HepG2 (cell line): ENCODE measurements around the gene STIP1. TPM values are rescaled to one million over a fixed set of nuclear protein-coding genes. Genes with fewer than 3 reads are reported as not detected.

Experiments
- GTF3A ChIP-seq: sonication (generic); formaldehyde crosslinking; conservative IDR thresholded peaks from 2 replicates; pipeline ENCODE4 v1.4.0; 2020; ENCODE audit warnings: mild to moderate bottlenecking, missing genetic modification reagents
- KAT7 ChIP-seq: IDR thresholded peaks from 2 replicates; pipeline ENCODE4 v1.6.1; 2018; ENCODE audit warnings: borderline replicate concordance, missing compliant biosample characterization
- RAD51 ChIP-seq: fragments of 450-650 bp; IDR thresholded peaks from 2 replicates; pipeline ENCODE4 v1.6.1; 2016; ENCODE audit warnings: borderline replicate concordance
- SP1 ChIP-seq, 2 experiments: fragments of 450-650 bp in 1 of 2; sonication (generic) in 1 of 2; formaldehyde crosslinking in 1 of 2; IDR thresholded peaks; 2 replicates each; pipeline versions ENCODE4 v1.4.0 to v1.6.1; 2016 to 2020; ENCODE audit warnings: missing genetic modification reagents in 1 of 2
- ZNF124 ChIP-seq: sonication (generic); formaldehyde crosslinking; IDR thresholded peaks from 2 replicates; pipeline ENCODE4 v1.4.0; 2020; ENCODE audit warnings: missing genetic modification reagents
- ZNF776 ChIP-seq: sonication (generic); formaldehyde crosslinking; IDR thresholded peaks from 2 replicates; pipeline ENCODE4 v1.4.0; 2020; ENCODE audit warnings: mild to moderate bottlenecking, missing genetic modification reagents
- ZNF777 ChIP-seq: sonication (generic); formaldehyde crosslinking; IDR thresholded peaks from 2 replicates; pipeline ENCODE4 v1.4.0; 2020; ENCODE audit warnings: missing genetic modification reagents
- polyA plus RNA-seq, 8 experiments: library from polyadenylated mRNA; depleted of rRNA in 3 of 8; stranded (reverse) in 7 of 8; unstranded in 1 of 8; fragments of >200 nt; fragmentation: Illumina TruSeq in 4 of 8; extraction: Trizol in 4 of 8; gene quantifications; 2 replicates each; pipeline versions ENCODE4 v1.2.1 to v1.2.3, GENCODE V29; 2011 to 2016; ENCODE audit warnings: low read depth in 4 of 8, missing spikeins in 1 of 8, mixed read lengths in 1 of 8; ENCODE audit not compliant: insufficient read depth in 1 of 8
- total RNA-seq, 5 experiments: library from RNA; depleted of rRNA; stranded (reverse); fragments of >200 nt; fragmentation: Illumina TruSeq; extraction: Trizol; gene quantifications; 2 replicates each; pipeline ENCODE4 v1.2.3, GENCODE V29; 2016; ENCODE audit warnings: low read depth in 1 of 5
- TF ChIP-seq, protein P1 (sequence below): sonication (generic); formaldehyde crosslinking; IDR thresholded peaks from 2 replicates; pipeline ENCODE4 v1.5.1; 2020; ENCODE audit warnings: mild to moderate bottlenecking, missing genetic modification reagents, borderline replicate concordance
- TF ChIP-seq, protein P2 (sequence below): fragments of 450-650 bp; IDR thresholded peaks from 2 replicates; pipeline ENCODE4 v1.6.1; 2016
- TF ChIP-seq, protein P3 (sequence below): sonication (generic); IDR thresholded peaks from 2 replicates; pipeline ENCODE4 v1.6.1; 2016; ENCODE audit warnings: low read depth, borderline replicate concordance
- TF ChIP-seq, protein P4 (sequence below): fragments of 450-650 bp; IDR thresholded peaks from 2 replicates; pipeline ENCODE4 v1.6.1; 2017; ENCODE audit warnings: mild to moderate bottlenecking

Gene STIP1
- total and polyA plus RNA-seq, 2 of the 13 experiments (the other 11 are each of a cell fraction or from before 2014, with no cell fraction given): 81.1 to 217 TPM

DNA sequence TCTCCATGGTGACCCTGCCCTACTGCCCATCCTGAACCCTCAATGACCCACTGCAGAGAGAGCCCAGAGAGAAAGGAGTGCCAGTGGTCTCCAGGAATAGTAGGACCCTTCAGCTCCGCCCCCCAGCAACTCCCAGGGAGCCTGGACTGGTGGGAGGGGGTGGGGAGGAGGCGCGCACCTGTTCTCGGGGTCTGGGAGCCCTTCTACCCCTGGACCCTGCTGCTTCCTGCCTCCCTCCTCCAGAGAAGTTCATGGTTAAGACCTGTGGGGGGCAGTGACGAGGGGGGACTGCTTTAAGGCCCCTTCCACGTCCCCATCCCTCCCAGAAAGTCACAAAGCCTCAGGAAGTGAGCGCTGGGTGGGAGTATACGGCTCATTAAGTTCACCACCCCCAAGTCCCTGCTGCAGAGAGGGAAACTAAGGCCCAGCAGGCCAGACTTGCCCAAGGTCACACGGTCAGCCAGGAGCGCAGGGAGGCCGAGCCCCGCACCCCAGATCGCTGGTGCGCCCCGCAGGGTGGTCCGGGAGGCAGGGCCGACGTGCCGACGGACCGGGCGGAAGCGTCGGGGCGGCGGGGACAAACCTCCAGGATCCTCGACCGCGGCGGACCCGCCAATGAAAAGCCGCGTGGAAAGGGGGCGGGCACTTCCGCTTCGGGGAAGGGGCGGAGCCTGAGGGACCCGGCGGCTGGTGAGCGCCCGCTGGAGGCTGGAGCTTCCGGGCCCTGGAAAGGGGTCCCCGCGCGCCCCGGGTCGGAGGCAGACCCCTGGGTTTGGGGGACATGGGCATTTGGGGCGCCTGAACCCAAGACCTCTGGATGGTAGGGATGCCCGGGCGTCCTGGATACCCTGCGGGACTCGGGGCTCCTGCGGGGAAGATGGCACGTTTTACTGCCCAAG, 39.9 kb downstream of the STIP1 start, which contains the start of the genes NUDT22 and TRPT1 (continued):
- TF ChIP-seq, protein P1, sequence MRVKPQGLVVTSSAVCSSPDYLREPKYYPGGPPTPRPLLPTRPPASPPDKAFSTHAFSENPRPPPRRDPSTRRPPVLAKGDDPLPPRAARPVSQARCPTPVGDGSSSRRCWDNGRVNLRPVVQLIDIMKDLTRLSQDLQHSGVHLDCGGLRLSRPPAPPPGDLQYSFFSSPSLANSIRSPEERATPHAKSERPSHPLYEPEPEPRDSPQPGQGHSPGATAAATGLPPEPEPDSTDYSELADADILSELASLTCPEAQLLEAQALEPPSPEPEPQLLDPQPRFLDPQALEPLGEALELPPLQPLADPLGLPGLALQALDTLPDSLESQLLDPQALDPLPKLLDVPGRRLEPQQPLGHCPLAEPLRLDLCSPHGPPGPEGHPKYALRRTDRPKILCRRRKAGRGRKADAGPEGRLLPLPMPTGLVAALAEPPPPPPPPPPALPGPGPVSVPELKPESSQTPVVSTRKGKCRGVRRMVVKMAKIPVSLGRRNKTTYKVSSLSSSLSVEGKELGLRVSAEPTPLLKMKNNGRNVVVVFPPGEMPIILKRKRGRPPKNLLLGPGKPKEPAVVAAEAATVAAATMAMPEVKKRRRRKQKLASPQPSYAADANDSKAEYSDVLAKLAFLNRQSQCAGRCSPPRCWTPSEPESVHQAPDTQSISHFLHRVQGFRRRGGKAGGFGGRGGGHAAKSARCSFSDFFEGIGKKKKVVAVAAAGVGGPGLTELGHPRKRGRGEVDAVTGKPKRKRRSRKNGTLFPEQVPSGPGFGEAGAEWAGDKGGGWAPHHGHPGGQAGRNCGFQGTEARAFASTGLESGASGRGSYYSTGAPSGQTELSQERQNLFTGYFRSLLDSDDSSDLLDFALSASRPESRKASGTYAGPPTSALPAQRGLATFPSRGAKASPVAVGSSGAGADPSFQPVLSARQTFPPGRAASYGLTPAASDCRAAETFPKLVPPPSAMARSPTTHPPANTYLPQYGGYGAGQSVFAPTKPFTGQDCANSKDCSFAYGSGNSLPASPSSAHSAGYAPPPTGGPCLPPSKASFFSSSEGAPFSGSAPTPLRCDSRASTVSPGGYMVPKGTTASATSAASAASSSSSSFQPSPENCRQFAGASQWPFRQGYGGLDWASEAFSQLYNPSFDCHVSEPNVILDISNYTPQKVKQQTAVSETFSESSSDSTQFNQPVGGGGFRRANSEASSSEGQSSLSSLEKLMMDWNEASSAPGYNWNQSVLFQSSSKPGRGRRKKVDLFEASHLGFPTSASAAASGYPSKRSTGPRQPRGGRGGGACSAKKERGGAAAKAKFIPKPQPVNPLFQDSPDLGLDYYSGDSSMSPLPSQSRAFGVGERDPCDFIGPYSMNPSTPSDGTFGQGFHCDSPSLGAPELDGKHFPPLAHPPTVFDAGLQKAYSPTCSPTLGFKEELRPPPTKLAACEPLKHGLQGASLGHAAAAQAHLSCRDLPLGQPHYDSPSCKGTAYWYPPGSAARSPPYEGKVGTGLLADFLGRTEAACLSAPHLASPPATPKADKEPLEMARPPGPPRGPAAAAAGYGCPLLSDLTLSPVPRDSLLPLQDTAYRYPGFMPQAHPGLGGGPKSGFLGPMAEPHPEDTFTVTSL (CRISPR knock-in tag): peak; percentile 38; the same call in 1 of the 2 replicates
- TF ChIP-seq KAT7 (0 out of 2 replicates have a peak, but pooled peaks have one; percentile 52), ZNF124 (CRISPR knock-in tag) (peak; percentile 19; the same call in 1 of the 2 replicates), RAD51 (no peak), GTF3A (CRISPR knock-in tag) (no peak; the same call in 1 of the 2 replicates), ZNF776 (CRISPR knock-in tag) (peak; percentile 41; the same call in 1 of the 2 replicates), SP1 (IDR thresholded peaks at IDR 0.05) (no peak), SP1 (CRISPR knock-in tag; IDR thresholded peaks at IDR 0.05) (peak; percentile 86), ZNF777 (CRISPR knock-in tag) (peak; percentile 84)
- TF ChIP-seq, protein P2, sequence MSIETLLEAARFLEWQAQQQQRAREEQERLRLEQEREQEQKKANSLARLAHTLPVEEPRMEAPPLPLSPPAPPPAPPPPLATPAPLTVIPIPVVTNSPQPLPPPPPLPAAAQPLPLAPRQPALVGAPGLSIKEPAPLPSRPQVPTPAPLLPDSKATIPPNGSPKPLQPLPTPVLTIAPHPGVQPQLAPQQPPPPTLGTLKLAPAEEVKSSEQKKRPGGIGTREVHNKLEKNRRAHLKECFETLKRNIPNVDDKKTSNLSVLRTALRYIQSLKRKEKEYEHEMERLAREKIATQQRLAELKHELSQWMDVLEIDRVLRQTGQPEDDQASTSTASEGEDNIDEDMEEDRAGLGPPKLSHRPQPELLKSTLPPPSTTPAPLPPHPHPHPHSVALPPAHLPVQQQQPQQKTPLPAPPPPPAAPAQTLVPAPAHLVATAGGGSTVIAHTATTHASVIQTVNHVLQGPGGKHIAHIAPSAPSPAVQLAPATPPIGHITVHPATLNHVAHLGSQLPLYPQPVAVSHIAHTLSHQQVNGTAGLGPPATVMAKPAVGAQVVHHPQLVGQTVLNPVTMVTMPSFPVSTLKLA: no peak
- TF ChIP-seq, protein P3, sequence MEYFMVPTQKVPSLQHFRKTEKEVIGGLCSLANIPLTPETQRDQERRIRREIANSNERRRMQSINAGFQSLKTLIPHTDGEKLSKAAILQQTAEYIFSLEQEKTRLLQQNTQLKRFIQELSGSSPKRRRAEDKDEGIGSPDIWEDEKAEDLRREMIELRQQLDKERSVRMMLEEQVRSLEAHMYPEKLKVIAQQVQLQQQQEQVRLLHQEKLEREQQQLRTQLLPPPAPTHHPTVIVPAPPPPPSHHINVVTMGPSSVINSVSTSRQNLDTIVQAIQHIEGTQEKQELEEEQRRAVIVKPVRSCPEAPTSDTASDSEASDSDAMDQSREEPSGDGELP: 0 out of 2 replicates have a peak, but pooled peaks have one; percentile 41
- TF ChIP-seq, protein P4, sequence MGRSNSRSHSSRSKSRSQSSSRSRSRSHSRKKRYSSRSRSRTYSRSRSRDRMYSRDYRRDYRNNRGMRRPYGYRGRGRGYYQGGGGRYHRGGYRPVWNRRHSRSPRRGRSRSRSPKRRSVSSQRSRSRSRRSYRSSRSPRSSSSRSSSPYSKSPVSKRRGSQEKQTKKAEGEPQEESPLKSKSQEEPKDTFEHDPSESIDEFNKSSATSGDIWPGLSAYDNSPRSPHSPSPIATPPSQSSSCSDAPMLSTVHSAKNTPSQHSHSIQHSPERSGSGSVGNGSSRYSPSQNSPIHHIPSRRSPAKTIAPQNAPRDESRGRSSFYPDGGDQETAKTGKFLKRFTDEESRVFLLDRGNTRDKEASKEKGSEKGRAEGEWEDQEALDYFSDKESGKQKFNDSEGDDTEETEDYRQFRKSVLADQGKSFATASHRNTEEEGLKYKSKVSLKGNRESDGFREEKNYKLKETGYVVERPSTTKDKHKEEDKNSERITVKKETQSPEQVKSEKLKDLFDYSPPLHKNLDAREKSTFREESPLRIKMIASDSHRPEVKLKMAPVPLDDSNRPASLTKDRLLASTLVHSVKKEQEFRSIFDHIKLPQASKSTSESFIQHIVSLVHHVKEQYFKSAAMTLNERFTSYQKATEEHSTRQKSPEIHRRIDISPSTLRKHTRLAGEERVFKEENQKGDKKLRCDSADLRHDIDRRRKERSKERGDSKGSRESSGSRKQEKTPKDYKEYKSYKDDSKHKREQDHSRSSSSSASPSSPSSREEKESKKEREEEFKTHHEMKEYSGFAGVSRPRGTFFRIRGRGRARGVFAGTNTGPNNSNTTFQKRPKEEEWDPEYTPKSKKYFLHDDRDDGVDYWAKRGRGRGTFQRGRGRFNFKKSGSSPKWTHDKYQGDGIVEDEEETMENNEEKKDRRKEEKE: no peak
